ENCODE measurements around the gene FEZF1. TPM values are rescaled to one million over a fixed set of nuclear protein-coding genes. Genes with fewer than 3 reads are reported as not detected.

FEZF1 gene
- total RNA-seq, 1 experiment from 2014 or later: 114 TPM

DNA sequence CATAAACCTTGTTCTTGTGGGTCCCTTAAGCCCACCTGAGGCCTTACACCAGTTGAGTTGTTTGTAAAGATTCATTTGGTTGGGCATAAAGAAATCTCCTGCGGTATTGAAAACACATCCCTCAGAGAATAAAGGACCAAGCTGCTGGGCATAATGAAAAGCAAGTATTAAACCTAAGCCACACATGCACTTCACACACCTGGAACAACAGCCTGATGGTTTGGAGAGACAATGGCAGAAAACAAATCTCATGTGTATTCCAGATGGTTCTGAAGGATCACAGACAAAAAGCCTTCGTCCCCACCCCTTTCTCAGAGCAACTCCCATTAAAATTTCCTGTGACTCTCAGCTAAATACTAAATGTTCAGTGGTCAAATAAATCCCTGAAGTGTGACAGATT is 44.2 kb downstream of the FEZF1 start:
- BruUV-seq (replicated peaks): no TSS peak
- Histone ChIP-seq H3K4me1 (ENCODE audit: insufficient read depth, low read length, poor library complexity, severe bottlenecking) (peaks cover 36% of the 10 kb centered on the region), H3K4me3 (ENCODE audit: low read depth, low read length, poor library complexity, severe bottlenecking) (no peak overlapping the region), H3K36me3 (ENCODE audit: insufficient read depth, low read length, poor library complexity, severe bottlenecking) (no peaks in the 10 kb centered on the region), H3K27me3 (replicated peaks; ENCODE audit: insufficient read depth, low read depth, low read length, poor library complexity) (no peaks in the 10 kb centered on the region), H3K9me3 (ENCODE audit: low read depth, low read length, poor library complexity, severe bottlenecking) (no peaks in the 10 kb centered on the region), H3K27ac (ENCODE audit: low read depth, low read length, poor library complexity, severe bottlenecking) (no peak overlapping the region)
- ChIA-PET CTCF (no interaction called here), POLR2A (ENCODE audit: low non-redundant PET) (no interaction called here)
- no peak for TF ChIP-seq EZH2 (IDR thresholded peaks at IDR 0.05; ENCODE audit: borderline replicate concordance, low read depth, low read length, poor library complexity, severe bottlenecking)
- intact Hi-C loops (cut with micrococcal nuclease; ENCODE audit: unreplicated experiment): no loop called here
- DNase-seq (ENCODE audit: low spot score): peak; percentile 7

DNA sequence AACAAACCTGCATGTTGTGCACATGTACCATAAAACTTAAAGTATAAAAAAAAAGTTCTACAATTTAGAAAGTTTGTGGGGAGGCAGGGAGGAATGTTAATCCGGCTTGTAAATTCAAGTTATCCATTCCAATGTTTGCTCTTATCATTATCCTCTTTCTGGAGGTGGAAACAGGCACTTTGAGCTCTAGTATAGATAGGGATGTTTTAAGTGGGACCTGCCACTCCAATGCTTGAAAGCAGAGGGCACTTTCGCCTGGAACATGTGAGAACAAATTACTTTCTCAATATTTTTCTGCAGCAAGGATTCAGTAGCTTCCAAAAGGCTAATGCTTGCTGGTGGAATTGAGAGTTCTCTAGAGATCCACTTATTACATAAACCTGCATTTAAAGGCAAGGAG is 45.6 kb downstream of the FEZF1 start:
- ChIA-PET CTCF (no interaction called here), POLR2A (ENCODE audit: low non-redundant PET) (no interaction called here)
- intact Hi-C loops (cut with micrococcal nuclease; ENCODE audit: unreplicated experiment): no loop called here
- BruUV-seq (replicated peaks): no TSS peak
- Histone ChIP-seq H3K27me3 (replicated peaks; ENCODE audit: insufficient read depth, low read depth, low read length, poor library complexity) (no peaks in the 10 kb centered on the region), H3K36me3 (ENCODE audit: insufficient read depth, low read length, poor library complexity, severe bottlenecking) (no peaks in the 10 kb centered on the region), H3K27ac (ENCODE audit: low read depth, low read length, poor library complexity, severe bottlenecking) (no peak overlapping the region), H3K4me1 (ENCODE audit: insufficient read depth, low read length, poor library complexity, severe bottlenecking) (peaks cover 47% of the 10 kb centered on the region), H3K4me3 (ENCODE audit: low read depth, low read length, poor library complexity, severe bottlenecking) (no peak overlapping the region), H3K9me3 (ENCODE audit: low read depth, low read length, poor library complexity, severe bottlenecking) (no peaks in the 10 kb centered on the region)
- no peak for TF ChIP-seq EZH2 (IDR thresholded peaks at IDR 0.05; ENCODE audit: borderline replicate concordance, low read depth, low read length, poor library complexity, severe bottlenecking)
- TF ChIP-seq, protein P1, sequence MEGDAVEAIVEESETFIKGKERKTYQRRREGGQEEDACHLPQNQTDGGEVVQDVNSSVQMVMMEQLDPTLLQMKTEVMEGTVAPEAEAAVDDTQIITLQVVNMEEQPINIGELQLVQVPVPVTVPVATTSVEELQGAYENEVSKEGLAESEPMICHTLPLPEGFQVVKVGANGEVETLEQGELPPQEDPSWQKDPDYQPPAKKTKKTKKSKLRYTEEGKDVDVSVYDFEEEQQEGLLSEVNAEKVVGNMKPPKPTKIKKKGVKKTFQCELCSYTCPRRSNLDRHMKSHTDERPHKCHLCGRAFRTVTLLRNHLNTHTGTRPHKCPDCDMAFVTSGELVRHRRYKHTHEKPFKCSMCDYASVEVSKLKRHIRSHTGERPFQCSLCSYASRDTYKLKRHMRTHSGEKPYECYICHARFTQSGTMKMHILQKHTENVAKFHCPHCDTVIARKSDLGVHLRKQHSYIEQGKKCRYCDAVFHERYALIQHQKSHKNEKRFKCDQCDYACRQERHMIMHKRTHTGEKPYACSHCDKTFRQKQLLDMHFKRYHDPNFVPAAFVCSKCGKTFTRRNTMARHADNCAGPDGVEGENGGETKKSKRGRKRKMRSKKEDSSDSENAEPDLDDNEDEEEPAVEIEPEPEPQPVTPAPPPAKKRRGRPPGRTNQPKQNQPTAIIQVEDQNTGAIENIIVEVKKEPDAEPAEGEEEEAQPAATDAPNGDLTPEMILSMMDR (conservative IDR thresholded peaks at IDR 0.05; ENCODE audit: low read depth, low read length): no peak
- peak; percentile 10 for DNase-seq (ENCODE audit: low spot score)

DNA sequence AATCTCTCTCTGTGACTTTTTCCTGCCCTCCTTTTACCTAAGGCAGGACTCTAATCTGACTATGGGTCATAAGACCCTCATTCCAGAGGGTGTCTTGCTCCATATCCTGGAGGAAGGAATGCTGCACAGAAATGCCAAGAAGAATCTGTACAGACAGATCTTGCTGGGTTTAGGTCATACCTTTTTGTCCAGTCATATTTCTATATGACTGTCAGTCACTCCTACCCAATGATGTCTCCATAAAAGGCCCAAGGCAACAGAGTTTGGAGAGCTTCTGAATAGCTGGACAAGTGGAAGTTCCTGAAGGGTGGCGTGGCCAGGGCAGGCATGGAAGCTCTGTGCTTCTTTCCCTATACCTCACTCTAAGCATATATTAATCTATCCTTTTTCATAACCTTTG is 47.5 kb downstream of the FEZF1 start:
- Histone ChIP-seq H3K9me3 (ENCODE audit: low read depth, low read length, poor library complexity, severe bottlenecking) (no peaks in the 10 kb centered on the region), H3K36me3 (ENCODE audit: insufficient read depth, low read length, poor library complexity, severe bottlenecking) (no peaks in the 10 kb centered on the region), H3K4me3 (ENCODE audit: low read depth, low read length, poor library complexity, severe bottlenecking) (no peak overlapping the region), H3K4me1 (ENCODE audit: insufficient read depth, low read length, poor library complexity, severe bottlenecking) (peaks cover 47% of the 10 kb centered on the region), H3K27me3 (replicated peaks; ENCODE audit: insufficient read depth, low read depth, low read length, poor library complexity) (no peaks in the 10 kb centered on the region), H3K27ac (ENCODE audit: low read depth, low read length, poor library complexity, severe bottlenecking) (no peak overlapping the region)
- ChIA-PET CTCF (no interaction called here), POLR2A (ENCODE audit: low non-redundant PET) (no interaction called here)
- no peak for DNase-seq (ENCODE audit: low spot score)
- BruUV-seq (replicated peaks): no TSS peak
- intact Hi-C loops (cut with micrococcal nuclease; ENCODE audit: unreplicated experiment): loop anchor here (1.0 kb wide), 1 partner anchor 12 kb away; no protein-coding TSS in a partner anchor
- no peak for TF ChIP-seq EZH2 (IDR thresholded peaks at IDR 0.05; ENCODE audit: borderline replicate concordance, low read depth, low read length, poor library complexity, severe bottlenecking)
- TF ChIP-seq, protein P1 (conservative IDR thresholded peaks at IDR 0.05; ENCODE audit: low read depth, low read length): no peak

DNA sequence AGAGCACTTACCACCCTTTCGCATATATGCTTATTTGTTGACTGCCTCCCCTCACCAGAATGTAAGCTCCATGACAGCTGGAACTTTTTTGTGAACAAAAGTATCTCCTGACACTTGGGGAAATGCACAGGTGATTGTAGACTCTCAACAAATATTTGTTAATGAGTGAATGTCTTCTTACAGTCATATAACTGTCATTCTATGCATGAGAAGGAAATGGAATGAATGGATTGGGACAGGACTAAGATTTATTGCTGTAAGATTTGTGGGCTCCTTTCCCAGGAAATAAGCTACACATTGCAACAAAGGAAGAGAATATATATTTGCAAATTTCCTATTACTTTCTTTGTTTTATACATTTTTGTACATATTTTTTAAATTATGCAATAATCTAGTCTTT is 48.5 kb downstream of the FEZF1 start:
- DNase-seq (ENCODE audit: low spot score): peak; percentile 81
- H3K9me3 ChIP-seq (ENCODE audit: low read depth, low read length, poor library complexity, severe bottlenecking): no peaks in the 10 kb centered on the region
- H3K27ac ChIP-seq (ENCODE audit: low read depth, low read length, poor library complexity, severe bottlenecking): peak overlapping the region; percentile 41
- TF ChIP-seq, protein P1 (conservative IDR thresholded peaks at IDR 0.05; ENCODE audit: low read depth, low read length): no peak
- no peak for TF ChIP-seq EZH2 (IDR thresholded peaks at IDR 0.05; ENCODE audit: borderline replicate concordance, low read depth, low read length, poor library complexity, severe bottlenecking)
- intact Hi-C loops (cut with micrococcal nuclease; ENCODE audit: unreplicated experiment): loop anchor here (1.0 kb wide), 1 partner anchor 43 kb away; no protein-coding TSS in a partner anchor
- H3K27me3 ChIP-seq (replicated peaks; ENCODE audit: insufficient read depth, low read depth, low read length, poor library complexity): no peaks in the 10 kb centered on the region
- BruUV-seq (replicated peaks): no TSS peak
- ChIA-PET CTCF (interaction anchor here (0.6 kb wide), 1 partner anchor 788 kb away, joined by 3 read pairs; no protein-coding TSS in a partner anchor), POLR2A (ENCODE audit: low non-redundant PET) (no interaction called here)
- peaks cover 44% of the 10 kb centered on the region for H3K4me1 ChIP-seq (ENCODE audit: insufficient read depth, low read length, poor library complexity, severe bottlenecking)
- no peaks in the 10 kb centered on the region for H3K36me3 ChIP-seq (ENCODE audit: insufficient read depth, low read length, poor library complexity, severe bottlenecking)
- H3K4me3 ChIP-seq (ENCODE audit: low read depth, low read length, poor library complexity, severe bottlenecking): no peak overlapping the region

Data from A673 (cell line).